SW480 (cell line): ENCODE measurements around the gene SLC9A9.

Experiments used
- DNase-seq: peaks from one replicate; pipeline ENCODE4 v3.0.0-alpha.2; 2016; ENCODE audit warnings: low spot score

The SLC9A9 gene

DNA sequence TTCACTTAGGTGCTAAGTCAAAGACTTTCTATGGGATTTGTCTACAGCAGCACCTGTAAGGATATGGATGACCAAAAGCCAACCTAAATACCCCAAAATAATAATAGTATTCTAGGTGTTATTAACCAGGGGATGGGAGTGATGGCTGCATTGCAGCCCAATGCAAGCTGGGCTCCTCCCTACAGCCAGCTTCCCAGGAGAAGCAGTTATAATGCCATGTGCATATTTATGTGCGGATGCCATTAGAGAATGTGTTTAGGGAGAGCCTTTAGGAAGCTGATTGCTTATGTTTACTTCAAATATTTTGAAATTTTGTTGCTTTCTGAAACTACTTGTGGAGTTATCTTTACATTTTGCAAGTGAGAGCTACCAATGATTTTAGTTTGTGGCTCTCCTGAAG lies 491.4 kb downstream of the SLC9A9 start:
- no peak for DNase-seq

DNA sequence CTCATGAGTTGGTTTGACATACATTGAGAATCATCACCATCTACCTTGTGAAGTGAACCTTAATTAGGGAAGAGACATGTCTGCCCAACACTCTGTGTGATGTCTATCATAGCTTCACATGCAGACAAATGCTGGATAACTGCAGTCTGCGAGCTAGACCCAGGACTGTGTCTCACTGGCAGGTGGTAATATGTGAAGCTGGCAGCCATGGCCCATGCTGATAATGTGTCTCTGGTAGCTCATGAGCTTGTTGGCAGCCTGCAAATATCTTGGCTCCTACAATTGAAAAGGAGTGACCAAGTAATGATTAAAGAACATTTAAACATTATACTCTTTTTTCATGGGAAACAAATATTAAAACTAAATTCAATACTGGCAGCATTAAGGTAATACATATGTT lies 493.9 kb downstream of the SLC9A9 start:
- DNase-seq: no peak

DNA sequence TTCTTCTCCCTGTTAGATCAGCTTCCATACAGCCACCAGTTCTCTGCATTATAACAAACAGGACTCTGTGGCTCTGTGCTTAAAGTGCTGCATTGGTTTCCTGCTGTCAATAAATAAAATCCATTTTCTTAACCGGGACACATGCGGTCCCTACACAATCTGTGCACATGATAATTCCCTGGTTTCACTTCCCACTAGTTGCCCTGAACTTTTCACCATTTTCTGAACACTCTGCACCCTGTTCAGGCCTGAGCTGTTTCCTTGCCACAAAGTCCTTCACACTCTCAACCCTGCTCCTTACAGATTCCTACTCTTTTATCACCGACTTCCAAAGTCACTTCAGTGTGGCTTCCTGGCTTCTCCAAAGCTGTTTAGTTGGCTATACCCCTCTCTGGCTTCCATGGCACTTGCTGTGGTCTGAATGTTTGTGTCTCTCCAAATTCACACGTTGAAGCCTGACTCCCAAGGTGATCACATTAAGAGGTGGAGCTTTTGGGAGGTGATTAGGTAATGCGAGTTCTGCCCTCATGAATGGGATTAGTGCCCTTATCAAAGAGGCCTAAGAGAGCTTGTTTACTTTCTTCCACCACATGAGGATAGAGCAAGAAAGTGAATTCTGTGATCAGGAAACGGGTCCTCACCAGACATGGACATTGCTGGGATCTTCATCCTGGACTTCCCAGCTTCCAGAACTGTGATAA lies 495.3 kb downstream of the SLC9A9 start:
- no peak for DNase-seq

DNA sequence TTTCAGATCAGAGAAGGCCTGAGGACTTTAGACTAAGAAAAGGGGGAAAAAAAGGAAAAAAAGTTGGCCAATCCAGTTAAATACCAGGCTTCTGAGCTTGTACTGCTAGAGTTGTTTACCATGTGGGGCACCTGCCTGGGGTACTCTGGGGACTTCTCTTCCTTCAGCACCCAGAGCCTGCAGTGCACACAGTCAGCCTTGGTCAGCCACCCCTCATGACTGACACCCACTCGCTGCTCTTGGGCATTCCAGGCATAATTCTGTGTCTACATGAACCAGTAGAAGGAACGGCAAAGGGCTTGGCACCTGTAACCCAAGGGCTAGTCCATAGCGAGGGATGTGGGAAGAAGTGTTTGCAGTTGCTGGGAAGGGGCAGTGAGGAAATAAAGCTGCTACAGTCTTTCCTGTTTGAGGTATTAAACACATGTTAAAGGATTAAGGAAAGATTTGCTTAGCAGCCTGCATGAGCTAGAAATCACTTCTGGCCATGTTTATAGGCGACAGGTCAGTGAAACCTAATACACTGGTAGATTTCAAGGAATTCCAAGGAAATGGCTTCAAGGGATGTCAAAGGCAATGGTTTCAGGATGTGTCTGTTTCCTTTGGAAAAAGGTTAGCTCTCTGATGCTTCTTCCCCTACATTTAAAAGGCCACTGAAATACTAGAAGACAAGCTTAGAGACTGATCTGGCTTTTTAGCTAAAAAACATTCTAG lies 496.2 kb downstream of the SLC9A9 start:
- DNase-seq: no peak

DNA sequence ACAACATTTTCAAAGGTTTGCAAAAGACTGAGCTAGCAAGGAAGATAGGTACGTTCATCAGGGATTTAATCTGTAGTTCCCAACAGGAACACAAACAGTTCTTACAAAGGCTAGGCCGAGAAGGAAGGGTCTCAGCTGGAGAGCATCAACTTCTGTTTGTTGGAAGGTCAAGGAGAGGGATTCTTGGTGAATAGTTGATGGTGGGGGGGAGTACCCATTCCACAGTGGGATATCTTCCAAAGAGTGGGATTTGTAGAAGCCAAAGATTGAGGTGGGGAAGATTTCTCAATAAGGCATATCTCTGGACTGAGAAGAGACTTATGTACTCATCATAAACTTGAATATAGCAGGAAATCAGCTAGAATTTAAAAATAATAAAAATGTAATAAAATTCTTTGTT lies 496.9 kb downstream of the SLC9A9 start:
- no peak for DNase-seq

DNA sequence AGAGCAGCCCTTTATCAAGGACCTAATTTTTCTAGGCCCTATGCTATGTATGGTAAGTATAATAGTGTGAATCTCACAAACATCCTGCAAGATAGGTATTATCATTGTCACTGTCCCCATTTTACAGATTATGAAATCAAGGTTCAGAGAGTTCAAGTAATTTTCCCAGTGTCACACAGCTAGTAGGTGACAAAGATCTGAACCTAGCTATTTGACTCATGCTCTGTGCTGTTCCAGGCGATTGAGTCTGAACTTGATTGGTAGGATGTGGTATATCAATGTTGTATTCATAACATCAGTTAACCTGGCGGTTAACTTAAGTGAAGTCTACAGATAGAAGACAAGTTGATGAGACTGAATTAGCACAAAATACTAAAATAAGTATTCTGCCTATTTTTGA lies 498.8 kb downstream of the SLC9A9 start:
- no peak for DNase-seq

DNA sequence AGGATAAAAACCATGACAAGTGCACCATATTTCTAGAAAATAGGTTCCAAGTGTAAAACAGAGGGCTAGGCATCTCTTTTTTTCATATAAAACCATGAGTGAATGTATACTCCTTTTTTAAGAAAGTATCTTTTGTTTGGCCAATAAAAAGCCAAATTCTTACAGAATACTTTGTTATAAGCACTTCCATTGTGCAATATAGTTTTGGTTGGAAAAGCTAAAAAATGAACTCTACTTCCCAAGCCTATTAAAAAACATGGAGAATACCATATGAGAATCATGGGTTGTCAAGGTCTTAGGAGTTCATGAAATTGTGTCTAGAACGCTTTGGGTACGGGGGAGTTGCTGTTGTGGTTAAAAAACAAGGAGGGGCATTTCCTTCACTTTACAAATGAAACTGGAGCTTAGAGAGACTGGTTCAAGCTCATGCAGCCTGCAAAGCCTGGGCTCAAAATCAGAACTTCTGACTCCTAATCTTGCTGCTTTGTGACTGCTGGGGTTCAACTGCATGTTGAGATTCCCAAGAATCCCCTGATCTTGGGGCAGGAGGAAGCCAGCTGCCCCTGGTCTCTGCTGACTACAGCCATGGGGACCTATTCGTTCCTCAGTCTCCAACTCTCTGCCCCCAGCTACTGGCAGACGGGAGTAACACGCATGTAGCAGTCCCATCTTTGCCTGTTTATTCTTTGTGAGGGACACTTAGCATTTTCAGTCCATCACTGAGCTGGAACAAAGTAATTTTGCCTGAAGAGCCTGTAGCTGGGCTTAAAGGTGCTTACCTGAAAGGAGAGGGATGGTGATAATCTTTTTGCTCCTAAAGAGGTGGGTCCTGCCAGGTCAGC lies 499.6 kb downstream of the SLC9A9 start:
- DNase-seq: no peak

DNA sequence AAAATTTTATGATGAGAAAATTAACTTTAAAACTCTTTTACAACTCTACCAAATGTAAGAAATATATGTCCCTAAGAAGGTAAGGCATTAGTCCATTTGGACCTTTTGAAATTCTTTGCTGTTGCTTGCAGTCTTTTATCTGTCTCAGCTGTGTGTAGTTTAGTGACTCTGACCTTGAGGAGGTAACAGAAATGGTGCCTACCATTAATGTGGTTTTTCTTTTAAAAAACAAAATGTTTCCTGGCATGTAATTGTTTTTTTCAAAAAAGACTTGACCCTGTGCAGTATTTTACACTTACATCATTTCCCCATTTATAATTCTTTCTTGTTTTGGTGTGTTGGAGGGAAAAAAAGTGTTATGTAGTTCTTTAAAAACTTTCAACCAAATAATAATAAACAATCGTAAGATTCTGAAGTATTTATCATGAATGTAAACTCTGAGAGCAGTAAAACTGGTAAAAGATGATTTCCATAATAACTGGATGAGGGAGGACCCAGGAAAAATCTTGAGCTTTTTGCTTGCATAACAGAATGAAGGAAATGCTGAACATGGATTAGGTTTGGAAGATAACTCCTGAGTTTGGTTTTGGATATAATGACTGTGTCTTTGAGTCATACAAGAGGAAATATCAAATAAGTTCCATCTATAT lies 503.6 kb downstream of the SLC9A9 start:
- no peak for DNase-seq

DNA sequence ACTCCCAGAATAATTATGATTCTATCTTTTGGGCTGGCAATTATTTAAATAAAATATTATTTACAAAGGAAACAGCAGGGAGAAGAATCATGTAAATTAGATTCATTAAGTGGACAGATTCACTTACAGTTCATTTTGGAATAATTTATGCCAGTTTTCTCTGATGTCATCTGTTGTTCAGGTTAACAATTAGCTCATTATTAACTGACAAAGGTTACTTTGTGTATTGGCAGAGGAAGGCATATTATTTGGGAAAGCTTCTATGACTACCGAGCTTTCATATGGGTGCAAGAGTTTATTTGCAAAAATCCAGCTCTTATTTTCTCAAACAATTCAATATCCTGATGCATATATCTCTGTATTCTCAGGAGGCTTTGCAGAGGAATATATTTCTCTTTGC lies 504.3 kb downstream of the SLC9A9 start:
- DNase-seq: no peak

DNA sequence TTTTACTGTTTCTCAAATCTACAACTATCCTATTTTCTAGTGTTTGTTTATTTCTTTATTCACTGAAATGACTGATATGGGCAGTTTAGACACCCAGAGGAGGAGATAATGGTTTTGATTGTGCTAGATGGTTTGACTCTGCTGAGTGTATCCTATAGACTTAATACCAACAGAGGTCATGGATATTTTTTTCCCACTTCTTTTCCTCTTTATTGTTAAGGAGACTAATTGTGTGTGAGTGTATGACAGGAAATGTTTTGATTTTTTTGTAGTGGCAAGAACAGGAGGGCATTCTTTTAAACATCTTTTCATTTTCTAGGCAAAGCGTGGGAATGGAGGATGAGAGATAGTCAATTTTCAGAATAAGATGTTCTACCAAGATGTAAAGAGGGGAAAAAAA lies 505.2 kb downstream of the SLC9A9 start:
- DNase-seq: no peak

DNA sequence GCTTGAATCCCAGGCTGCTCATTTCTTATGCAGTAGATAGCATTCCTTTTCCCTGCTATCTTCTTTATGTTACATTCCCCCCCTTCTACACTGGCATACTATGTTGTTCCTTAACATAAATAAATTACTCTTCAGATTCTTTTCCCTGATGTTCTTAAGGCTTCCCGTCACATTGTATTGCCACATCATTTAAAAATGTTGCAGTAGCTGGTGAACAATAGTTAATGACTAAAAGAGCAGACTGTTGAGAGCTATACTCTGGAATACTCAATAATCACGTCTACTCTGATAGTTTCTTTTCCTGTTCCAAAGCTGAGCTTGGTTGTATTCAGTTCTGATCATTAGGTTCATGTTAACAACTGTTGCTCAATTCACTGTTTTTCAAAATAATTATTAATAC lies 508.8 kb downstream of the SLC9A9 start:
- DNase-seq: no peak

DNA sequence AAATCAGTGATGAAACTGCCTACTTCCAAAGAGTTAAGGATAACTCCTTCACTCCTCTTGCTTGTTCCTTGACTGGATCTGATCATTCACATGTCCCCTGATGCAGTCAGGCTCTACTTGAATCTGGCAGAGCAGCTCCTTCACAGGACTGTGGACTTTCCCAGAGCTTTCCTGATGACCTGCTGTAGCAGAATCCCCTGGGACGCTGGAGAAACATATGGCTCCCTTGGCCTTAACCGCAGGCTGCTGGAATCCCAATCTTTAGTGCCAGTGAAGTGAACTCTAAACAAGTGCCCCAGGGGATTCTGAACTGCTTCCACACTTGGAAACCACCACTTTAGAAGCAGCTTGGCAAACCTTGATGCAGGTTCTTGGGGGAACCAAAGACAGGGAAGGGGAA lies 510.9 kb downstream of the SLC9A9 start:
- no peak for DNase-seq

DNA sequence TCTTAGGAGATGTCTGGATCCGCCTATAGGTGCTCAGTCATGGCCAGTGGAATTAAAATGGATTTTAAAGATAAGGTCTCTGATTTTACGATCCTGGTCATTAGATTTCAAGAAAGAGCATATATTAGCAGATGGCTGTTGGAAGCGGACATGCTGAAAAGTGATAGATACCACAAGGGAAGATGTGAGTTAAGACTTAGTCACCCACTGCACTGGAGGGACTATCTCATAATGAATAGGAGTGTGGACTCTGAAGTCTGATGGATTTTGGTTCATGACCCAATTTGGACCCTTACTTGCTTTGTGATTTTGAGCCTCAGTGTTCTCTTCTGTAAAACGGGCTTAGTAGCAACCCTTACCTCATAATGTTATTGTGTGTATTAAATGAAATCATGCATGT lies 514.0 kb downstream of the SLC9A9 start:
- DNase-seq: no peak

DNA sequence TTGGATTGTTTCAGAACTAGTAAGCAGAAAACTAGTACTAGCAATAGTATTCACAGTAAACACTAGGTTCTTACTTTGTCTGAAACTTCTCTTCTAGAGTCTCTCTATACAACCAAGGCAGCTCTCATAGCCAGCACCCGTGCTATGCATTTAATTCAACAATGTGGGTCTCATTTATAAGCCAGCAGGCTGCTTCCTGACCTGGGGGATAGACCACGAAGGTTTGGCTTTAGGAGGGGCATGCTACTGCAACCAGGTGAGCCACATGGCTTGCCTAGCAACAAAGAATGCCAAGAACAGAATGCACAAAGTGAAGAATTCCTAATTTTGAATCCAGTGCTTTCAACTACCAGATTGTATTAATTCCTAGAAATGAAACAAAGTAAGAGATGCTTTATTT lies 514.9 kb downstream of the SLC9A9 start:
- no peak for DNase-seq

DNA sequence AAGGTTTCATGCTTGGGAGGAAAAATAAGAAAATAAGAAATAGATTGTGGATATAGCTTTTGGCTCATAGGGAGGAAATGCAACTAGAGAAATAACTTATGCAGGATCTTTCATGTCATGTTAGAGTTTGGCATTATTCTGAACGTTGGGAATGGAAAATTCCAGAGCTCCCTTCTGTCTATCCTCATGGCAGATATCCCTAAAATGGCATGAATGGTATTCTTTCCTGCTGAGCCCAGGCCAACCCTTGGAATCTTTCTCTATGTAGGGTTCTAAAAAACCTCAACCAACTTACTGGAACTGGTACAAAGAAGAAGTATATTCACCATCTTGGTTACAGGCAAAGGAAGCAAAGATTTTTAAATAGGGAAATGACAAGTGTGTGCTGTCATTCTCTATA lies 516.2 kb downstream of the SLC9A9 start:
- no peak for DNase-seq

DNA sequence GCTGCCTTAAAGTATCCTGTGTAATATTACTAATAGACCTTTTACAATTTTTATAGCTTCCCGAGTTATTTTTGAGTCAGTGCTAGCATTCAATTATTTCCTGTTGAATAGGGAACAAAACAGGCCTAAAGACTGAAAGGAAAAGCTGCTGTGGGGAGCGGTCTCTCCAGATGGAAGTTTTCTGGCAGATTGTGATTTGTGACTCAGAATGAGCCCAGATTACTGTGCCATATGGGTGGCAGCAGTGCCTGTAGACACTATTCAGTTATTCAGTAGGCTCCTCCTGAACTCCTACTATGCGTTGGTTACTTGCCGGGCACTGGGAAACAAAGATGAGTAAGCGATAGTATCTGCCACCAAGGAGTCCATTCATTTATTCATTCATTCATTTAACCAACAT lies 516.9 kb downstream of the SLC9A9 start:
- no peak for DNase-seq

DNA sequence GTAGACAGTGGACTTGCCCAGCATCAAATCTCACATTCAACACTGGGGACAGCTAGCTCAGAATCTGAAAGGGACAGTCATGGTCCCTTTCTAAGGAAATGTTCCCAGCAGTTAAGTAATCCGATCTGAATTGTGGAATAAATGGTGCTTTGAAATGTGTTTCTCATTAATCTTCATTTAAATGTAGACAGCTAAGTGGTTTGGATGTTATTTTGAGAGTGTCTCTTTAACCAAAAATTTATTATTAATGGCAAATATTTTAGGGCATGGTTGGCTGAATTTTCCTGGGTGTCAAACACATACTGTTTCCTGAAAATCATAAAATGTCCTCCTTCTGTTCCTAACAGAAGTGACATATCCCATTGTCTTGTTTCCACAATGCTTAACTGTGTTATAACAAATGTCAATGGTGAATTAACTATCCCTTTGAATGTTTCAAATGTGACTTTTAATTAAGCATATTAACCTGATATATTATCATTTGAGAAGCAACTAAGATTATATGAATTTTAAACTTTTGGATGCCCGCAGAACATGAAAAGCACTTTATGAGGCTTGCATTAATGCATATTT lies 517.9 kb downstream of the SLC9A9 start:
- DNase-seq: no peak

DNA sequence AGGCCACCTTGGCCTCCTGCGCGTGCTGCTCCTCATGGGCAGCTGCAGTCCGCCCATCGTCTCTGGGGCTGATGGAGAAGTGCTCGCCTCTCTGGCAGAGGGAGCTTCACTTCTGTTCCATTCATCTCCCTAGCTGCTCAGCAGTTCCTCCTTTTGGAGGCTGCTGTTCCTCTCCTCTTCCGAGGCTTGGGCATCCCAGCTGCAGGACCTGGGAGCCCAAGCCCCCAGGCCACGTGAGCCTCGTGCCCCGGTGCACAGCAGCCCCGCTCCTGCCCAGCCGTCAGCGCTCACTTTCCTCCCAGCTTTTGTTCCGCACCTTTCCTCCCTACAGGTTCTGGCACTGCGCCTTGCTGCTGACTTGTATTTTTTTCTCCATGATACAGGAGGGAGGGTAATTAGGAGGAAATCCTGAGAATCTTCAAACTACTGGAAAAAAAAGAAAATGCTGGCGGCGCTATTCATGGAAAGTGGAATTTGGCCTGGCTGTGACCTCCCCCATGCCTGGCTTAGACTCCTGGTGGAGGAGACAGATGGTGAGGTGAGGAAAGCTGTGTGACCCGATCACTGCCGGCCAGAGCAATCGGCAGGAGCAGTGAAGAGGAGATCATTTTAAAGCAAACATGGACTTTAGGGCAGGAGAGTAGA lies 518.6 kb downstream of the SLC9A9 start:
- no peak for DNase-seq

DNA sequence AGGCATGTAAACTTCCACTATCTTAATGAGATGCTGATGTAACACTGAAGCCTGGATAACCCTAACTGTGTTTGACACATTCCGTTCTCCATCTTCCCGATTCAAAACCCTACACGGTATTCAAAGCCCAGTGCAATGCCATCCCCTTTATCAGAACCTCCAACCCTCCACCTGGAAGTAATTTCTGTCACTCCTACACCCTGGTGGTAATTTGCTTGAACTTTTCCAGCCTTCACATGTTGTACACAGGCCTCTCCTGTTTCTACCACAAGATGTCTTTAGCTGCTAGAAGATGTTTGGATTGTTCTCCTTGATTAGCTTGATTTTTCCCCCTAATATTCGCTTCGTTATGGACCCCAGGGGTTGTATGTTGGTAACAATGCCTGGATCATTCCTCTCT lies 519.8 kb downstream of the SLC9A9 start:
- no peak for DNase-seq

DNA sequence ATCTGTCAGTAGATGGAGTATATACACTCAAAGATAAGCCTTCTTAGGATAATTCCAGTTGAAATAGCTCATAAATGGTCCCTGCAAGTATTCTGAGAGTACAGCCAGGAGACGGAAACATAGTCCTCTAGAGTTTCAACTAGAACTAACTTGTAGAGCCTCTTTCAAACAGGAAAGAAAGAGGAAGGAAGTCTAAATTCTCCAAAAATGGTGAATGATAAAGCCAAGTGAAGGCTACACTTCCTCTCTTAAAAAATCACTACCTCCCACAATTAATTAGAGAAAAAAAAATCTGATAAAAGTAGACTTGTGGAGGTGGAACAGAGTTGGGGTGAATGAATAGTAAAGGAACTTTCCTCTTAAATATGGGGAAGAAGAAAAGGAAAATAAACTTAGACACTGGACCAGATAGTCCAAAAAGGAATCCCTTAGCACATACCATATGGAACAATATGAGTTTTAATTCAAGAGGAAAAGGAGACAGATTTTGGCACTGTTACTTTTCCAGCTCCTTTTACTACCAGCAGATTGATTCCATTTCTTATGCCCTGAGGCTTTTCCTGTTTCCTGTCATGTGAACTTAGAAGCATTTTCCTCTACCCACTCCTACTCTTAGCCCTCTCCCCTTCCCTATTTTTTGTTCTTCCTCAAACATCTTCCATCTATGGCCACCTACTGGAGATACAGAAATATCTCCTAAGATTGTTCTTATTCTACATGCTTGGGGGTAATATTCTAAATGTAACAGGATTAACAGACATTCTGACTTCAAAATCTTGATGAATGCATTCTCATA lies 521.1 kb downstream of the SLC9A9 start:
- no peak for DNase-seq
